Left colon (tissue), 2 donors: ENCODE results near the gene BCL2L11. TPM values are rescaled to one million over a fixed set of nuclear protein-coding genes. Genes with fewer than 3 reads are reported as not detected.

Experiments
- ATAC-seq: fragments of 200-7000 bp; cut with Tn5 transposase; one replicate; pipeline ENCODE4 v1.9.1; 2020; ENCODE audit warnings: mild to moderate bottlenecking, moderate library complexity
- DNase-seq, 2 donors: peaks; one replicate each; pipeline ENCODE4 v3.0.0-alpha.2; 2020
- intact Hi-C, 2 donors: fragments of 100-400 bp; cut with DNase I in 1 of 2; cut with micrococcal nuclease in 1 of 2; formaldehyde crosslinking; loops; one replicate each; pipeline versions ENCODE4 v1.11.2 to v1.14.0; 2022; cut with DNase I, micrococcal nuclease
- total RNA-seq, 2 donors: library from RNA; stranded (reverse); fragmentation: NEBNext Ultra II Directional; extraction: Animal tissue kit (Norgen Biotek cat#: 25700); gene quantifications; one replicate each; pipeline ENCODE4 v1.2.1, GENCODE V29; 2021
- donor health status: DM: no; HTN: no; CAD: no.
- donor health status: DM: yes; HTN: yes; CAD: no.

BCL2L11 gene
- total RNA-seq, 2 donors from 2014 or later, result 21.2 to 38.6 TPM

DNA sequence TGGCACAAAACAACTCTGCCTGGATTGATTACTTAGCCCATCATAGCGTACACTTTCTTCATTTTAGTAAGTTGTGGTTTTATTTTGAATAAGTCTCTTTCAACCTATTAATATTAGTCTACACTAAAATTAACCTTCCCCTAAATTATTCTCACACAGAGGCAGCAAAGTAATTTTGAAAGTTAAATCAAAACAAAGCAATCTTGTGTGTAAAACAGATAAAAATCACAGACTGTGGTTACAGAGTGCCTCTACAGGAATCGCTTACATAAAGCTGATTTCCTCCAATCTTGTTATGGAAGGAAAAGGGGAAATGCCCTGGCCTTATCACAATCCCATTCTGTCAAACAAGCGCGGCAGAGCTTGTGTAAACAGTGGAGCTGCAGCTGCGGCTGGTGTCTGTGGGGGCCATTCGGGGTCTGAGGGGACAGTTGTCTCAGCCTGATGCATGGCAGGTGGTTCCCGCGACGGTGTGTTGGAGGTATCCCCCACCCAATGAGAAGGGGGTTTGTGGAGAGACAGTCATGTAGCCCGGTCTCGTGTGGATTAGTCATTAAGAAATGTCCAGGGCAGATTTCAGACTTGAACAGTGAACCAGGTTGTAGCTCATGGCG, 42.1 kb downstream of the BCL2L11 start:
- intact Hi-C loops, result no loop called here
- DNase-seq (no peak), ATAC-seq (peak; percentile 58)

DNA sequence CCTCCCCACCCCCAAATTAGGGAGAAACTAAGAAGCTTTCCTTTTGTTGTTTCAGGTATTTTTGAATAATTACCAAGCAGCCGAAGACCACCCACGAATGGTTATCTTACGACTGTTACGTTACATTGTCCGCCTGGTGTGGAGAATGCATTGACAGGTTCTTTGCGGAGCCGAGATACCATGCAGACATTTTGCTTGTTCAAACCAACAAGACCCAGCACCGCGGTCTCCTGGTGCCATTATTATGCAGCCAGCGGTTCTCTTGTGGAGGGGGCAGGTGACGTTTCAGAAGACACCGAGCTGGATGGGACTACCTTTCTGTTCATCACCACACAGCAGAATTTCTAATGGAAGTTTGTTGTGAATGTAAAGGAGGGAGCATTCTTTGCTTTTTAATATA, 43.4 kb downstream of the BCL2L11 start:
- ATAC-seq (no peak), DNase-seq (no peak)
- intact Hi-C loops, result no loop called here

DNA sequence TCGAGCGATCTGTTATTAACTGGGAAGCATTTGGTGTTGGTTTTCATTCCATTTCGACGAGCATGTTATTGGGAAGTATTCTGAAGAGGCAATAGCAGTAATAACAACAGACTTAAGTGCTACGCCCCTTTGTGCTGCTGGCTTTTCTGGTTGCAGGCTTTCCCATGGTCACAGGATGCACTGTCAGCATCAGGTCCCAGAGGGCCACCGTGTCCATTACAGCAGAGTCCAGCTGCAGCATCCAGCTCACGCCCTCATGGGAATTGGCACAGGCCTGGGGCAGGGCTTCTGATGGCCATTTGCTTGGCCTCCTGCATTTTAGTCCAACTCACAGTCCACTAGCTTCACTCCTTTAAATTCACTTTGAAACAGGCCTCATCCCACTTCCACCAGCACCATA, 44.4 kb downstream of the BCL2L11 start:
- no peak for ATAC-seq
- intact Hi-C loops, result no loop called here
- no peak for DNase-seq

DNA sequence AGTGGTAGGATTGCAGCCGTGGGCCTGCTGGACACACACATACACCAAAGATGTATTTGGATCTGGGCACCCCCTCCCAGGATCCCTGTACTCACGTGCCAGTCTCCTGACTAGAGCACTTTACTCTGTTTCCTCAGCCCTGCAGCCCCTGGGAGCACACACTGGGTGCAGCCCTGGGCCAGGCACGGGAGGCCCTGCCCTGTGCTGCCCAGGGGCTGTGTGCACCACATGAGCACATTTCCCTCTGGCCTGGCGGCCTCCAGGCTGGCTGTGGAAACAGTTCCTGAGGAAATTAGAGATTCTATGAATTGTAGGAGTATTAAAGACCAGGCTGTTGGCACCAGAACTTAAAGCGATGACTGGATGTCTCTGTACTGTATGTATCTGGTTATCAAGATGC, 45.4 kb downstream of the BCL2L11 start:
- DNase-seq, result no peak
- ATAC-seq, result no peak
- intact Hi-C loops, result no loop called here

- intact Hi-C loops, result no loop called here
- DNase-seq, result no peak
Observed at GRCh38 chr2:111167076-111167862, 46.6 kb downstream of the BCL2L11 start.

DNA sequence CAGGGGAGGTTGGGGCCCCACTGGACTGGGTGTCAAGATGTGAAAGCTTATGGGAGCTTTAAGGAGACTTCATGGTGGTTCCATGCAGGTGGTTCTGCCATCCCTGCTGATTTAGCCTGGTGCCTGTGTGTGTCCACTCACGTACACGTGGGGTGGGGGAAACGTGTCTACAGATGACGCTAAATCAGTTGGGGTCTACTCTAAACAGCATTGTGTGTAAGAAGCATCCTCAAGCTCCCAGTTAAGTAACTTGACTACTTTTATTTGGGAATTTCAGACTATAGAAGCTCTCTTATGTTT, 47.1 kb downstream of the BCL2L11 start:
- intact Hi-C loops, result no loop called here
- DNase-seq (no peak), ATAC-seq (no peak)

More at GRCh38 chr2:111167076-111167862, 46.6 kb downstream of the BCL2L11 start:
- ATAC-seq, result peak; percentile 25

GRCh38 chr2:111168528-111169239, 48.0 kb downstream of the BCL2L11 start:
- intact Hi-C loops, result no loop called here
- ATAC-seq, result peak; percentile 89
- peak; percentile 57 to 62 for DNase-seq

DNA sequence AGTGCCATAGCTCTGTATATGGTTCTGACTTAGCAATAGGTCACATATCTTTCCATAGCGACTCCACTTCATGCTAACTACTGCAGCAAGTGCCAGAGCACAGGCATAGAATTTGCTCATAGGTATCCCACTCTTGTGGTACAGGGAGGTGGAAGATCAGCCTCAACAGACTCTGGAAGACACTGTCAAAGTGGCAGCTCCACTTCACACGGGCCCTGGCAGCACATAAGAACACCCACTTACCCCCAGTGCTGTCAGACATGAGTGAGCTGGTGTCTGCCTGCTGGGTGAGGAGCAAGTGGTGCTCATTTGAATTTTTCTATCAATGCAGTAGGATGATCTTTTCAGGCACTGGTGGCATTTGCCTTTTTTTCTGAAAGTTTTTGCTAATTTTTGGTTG, 48.6 kb downstream of the BCL2L11 start:
- DNase-seq (no peak), ATAC-seq (no peak)
- intact Hi-C loops, result no loop called here

DNA sequence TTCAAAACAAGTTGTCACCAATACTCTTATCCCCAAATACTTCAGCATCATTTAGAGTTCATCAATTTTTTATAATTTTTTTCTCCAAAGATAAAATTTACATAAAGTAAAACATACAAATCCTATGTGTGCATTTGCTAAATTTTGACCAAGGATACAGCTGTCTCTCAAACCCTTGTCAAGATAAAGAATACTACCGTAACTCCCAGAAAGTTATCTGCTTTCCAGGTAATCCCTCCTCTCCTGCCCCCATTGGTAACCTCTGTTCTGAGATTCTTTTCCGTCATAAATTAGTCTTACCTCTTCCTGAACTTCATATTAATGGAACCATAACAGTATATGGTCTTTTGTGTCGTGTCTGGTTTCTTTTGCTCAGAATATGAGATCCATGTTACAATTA, 49.2 kb downstream of the BCL2L11 start:
- intact Hi-C loops, result no loop called here
- DNase-seq (no peak), ATAC-seq (no peak)

- ATAC-seq (no peak), DNase-seq (no peak)
- intact Hi-C loops, result no loop called here
Observed at GRCh38 chr2:111171337-111171930, 50.7 kb downstream of the BCL2L11 start.

DNA sequence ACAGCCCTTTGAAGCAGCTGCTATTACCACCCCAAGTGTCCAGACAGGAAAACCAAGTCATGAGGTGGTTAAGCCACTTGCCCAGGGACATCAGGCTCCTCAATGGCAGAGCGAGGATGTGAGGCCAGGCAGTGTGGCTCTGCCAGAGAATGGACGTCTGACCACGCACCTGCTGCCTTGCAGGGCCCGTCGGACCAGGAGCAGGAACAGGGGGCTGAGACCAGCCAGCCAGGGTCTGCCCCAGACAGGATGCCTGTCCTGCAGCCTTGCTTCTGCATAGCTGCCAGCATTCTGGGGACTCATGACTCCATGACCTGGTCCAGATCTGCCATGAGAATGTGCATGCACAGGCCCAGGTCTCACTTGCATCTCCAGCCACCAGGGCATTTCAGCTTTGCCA, 52.0 kb downstream of the BCL2L11 start:
- intact Hi-C loops, result no loop called here
- DNase-seq, result no peak
- no peak for ATAC-seq

DNA sequence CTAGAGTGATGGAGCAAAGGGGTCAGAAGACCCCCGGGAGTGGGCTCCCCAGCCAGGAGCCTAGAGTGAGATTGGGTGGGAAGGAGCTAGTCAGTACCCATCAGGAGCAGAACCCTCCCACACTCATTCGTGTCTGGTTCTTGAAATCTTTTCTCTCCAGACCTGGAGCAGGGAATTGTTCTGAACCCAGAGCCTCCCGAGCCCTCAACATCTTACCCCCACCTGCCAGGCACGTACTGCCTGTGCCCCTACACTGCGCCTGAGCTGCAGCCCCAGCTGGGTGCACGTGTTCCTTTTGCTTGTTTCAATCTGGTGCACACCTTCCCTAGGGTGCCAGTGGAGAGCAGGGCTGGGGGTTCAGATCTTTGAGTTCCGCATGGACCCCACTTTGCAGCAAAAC, 52.6 kb downstream of the BCL2L11 start:
- DNase-seq, result no peak
- ATAC-seq, result no peak
- intact Hi-C loops, result no loop called here

GRCh38 chr2:111173856-111174255, 53.1 kb downstream of the BCL2L11 start:
- ATAC-seq (no peak), DNase-seq (no peak)
- intact Hi-C loops, result no loop called here

- intact Hi-C loops, result no loop called here
- ATAC-seq, result no peak
- DNase-seq, result no peak
Observed at GRCh38 chr2:111175615-111176014, 54.9 kb downstream of the BCL2L11 start.

GRCh38 chr2:111176388-111176787, 55.7 kb downstream of the BCL2L11 start:
- DNase-seq (no peak), ATAC-seq (no peak)
- intact Hi-C loops, result no loop called here

DNA sequence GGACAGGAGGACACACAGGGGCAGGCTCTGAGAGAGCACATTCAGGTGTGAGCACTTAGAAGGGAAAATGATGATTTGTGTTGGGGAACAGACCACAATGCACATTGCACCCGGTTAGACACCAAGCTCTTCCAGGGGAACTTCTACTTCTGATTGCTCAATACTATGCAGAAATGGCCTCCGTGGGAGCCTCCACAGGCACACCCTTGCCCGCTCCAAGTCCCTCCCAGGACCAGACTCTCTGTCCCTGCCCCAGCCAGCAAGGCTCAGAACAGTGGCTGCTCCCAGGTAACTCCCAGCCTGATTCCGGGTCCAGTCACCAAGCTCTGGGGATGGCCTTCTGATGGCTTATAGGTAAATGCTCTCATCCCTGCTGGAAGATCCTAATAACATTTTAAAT, 56.2 kb downstream of the BCL2L11 start:
- DNase-seq, result no peak
- ATAC-seq, result no peak
- intact Hi-C loops, result no loop called here

DNA sequence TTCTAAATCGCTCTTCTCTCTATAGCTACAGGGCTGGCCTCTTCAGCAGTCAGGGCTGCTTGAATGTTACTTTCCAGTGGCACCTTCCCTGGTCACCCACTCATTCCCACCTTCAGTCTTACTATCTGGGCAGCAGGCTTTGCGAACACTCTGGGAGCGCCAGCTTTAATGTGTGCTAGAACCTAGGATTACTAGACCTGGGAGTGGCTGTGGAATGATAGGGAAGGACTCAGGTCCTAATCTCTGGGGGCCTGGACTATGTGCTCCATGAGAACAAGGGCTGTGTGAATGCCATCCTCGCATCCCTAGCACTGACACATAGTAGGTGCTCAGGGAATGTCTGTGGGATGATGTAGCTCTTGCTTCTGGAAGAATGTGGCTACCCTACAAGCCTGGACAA, 57.6 kb downstream of the BCL2L11 start:
- intact Hi-C loops, result no loop called here
- peak; percentile 53 for ATAC-seq
- DNase-seq, result no peak

- ATAC-seq (peak; percentile 85), DNase-seq (no peak)
- intact Hi-C loops, result no loop called here
Observed at GRCh38 chr2:111178730-111179405, 58.2 kb downstream of the BCL2L11 start.

- DNase-seq (no peak), ATAC-seq (no peak)
- intact Hi-C loops, result no loop called here
Observed at GRCh38 chr2:111182121-111182520, 61.4 kb downstream of the BCL2L11 start.
